Measurements from ENCODE around the gene SYCE1L. TPM values are rescaled to one million over a fixed set of nuclear protein-coding genes. Genes with fewer than 3 reads are reported as not detected.

SYCE1L gene
- total RNA-seq, 2 experiments from 2014 or later: 1.9 to 9.9 TPM

DNA sequence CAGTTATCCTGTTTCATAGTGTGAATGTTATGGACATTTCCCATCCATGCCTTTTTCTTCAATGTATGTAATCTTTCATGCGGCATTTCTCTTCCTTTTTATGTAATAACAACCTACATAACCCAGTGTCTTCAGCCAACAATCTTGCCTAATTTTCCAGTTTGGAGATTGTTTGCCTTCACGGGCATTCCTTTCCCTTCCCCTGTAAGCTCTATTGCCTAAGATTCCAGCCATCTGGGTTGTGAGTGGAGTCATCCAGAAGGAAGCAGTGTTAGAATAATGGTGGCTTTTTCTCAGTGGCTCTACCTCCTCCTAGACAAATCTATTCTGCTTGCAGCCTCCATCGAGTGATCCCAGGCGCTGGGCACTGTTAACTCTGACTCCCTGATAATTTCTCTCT, 22.3 kb downstream of the SYCE1L start:
- no peak for DNase-seq (ENCODE audit: low spot score)
- Histone ChIP-seq H4K20me1 (ENCODE audit: insufficient read depth, low read length) (no peaks in the 10 kb centered on the region), H3K36me3 (ENCODE audit: insufficient read depth, low read length) (no peaks in the 10 kb centered on the region), H3K4me2 (ENCODE audit: low read length) (no peak overlapping the region), H3K4me3 (ENCODE audit: low read depth, low read length, poor library complexity, severe bottlenecking) (no peak overlapping the region), H3K9me2 (ENCODE audit: insufficient read depth, low read length) (no peaks in the 10 kb centered on the region), H3K4me1 (ENCODE audit: insufficient read depth, low read length, poor library complexity, severe bottlenecking) (no peaks in the 10 kb centered on the region), H3K9me3 (ENCODE audit: low read length) (no peaks in the 10 kb centered on the region), H3K27ac (ENCODE audit: low read depth, low read length, poor library complexity, severe bottlenecking) (no peak overlapping the region), H3K79me2 (ENCODE audit: insufficient read depth, low read depth, low read length) (no peaks in the 10 kb centered on the region), H2AFZ (ENCODE audit: low read length) (no peak overlapping the region)
- intact Hi-C loops (cut with micrococcal nuclease; ENCODE audit: unreplicated experiment): no loop called here
- no TSS peak for BruUV-seq (replicated peaks)
- TF ChIP-seq, protein P1, sequence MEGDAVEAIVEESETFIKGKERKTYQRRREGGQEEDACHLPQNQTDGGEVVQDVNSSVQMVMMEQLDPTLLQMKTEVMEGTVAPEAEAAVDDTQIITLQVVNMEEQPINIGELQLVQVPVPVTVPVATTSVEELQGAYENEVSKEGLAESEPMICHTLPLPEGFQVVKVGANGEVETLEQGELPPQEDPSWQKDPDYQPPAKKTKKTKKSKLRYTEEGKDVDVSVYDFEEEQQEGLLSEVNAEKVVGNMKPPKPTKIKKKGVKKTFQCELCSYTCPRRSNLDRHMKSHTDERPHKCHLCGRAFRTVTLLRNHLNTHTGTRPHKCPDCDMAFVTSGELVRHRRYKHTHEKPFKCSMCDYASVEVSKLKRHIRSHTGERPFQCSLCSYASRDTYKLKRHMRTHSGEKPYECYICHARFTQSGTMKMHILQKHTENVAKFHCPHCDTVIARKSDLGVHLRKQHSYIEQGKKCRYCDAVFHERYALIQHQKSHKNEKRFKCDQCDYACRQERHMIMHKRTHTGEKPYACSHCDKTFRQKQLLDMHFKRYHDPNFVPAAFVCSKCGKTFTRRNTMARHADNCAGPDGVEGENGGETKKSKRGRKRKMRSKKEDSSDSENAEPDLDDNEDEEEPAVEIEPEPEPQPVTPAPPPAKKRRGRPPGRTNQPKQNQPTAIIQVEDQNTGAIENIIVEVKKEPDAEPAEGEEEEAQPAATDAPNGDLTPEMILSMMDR (conservative IDR thresholded peaks at IDR 0.05; ENCODE audit: low read length): no peak
- no peak for TF ChIP-seq EZH2phosphoT487 (IDR thresholded peaks at IDR 0.05; ENCODE audit: borderline replicate concordance, low read depth, low read length)
- CTCF ChIA-PET (ENCODE audit: unreplicated experiment): no interaction called here
- POLR2A ChIA-PET: interaction anchor here (0.7 kb wide), 1 partner anchor 19 kb away, joined by 3 read pairs; no protein-coding TSS in a partner anchor

DNA sequence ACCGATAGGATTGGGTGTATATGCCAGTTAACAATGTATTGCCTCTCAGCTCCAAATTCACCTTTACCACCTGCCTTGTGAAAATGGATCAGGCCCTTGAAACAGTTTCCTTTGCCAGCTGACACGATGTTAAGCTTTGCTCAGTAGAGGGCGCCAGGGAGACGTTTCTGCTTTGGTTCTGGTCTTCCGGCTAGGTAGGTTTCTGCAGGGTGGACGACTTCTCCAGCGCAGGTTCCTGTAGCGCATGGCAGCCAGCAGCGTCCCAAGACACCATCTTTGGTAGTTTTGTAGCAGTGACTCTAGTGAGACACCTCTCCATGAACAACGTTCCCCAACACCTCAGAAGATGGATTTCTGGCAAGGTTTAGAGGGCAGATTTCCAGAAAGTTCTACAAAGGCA, 24.0 kb downstream of the SYCE1L start:
- no peak overlapping the region for H3K4me2 ChIP-seq (ENCODE audit: low read length)
- no TSS peak for BruUV-seq (replicated peaks)
- H4K20me1 ChIP-seq (ENCODE audit: insufficient read depth, low read length): no peaks in the 10 kb centered on the region
- ChIA-PET POLR2A (interaction anchor here (1.2 kb wide), 1 partner anchor 9 kb away, joined by 3 read pairs; no protein-coding TSS in a partner anchor), CTCF (ENCODE audit: unreplicated experiment) (no interaction called here)
- H3K27ac ChIP-seq (ENCODE audit: low read depth, low read length, poor library complexity, severe bottlenecking): no peak overlapping the region
- intact Hi-C loops (cut with micrococcal nuclease; ENCODE audit: unreplicated experiment): no loop called here
- peak; percentile 38 for DNase-seq (ENCODE audit: low spot score)
- H3K9me2 ChIP-seq (ENCODE audit: insufficient read depth, low read length): no peaks in the 10 kb centered on the region
- no peaks in the 10 kb centered on the region for H3K9me3 ChIP-seq (ENCODE audit: low read length)
- no peak for TF ChIP-seq EZH2phosphoT487 (IDR thresholded peaks at IDR 0.05; ENCODE audit: borderline replicate concordance, low read depth, low read length)
- TF ChIP-seq, protein P1 (conservative IDR thresholded peaks at IDR 0.05; ENCODE audit: low read length): peak; percentile 80
- no peaks in the 10 kb centered on the region for H3K4me1 ChIP-seq (ENCODE audit: insufficient read depth, low read length, poor library complexity, severe bottlenecking)
- H2AFZ ChIP-seq (ENCODE audit: low read length): no peak overlapping the region
- no peak overlapping the region for H3K4me3 ChIP-seq (ENCODE audit: low read depth, low read length, poor library complexity, severe bottlenecking)
- H3K79me2 ChIP-seq (ENCODE audit: insufficient read depth, low read depth, low read length): no peaks in the 10 kb centered on the region
- no peaks in the 10 kb centered on the region for H3K36me3 ChIP-seq (ENCODE audit: insufficient read depth, low read length)

DNA sequence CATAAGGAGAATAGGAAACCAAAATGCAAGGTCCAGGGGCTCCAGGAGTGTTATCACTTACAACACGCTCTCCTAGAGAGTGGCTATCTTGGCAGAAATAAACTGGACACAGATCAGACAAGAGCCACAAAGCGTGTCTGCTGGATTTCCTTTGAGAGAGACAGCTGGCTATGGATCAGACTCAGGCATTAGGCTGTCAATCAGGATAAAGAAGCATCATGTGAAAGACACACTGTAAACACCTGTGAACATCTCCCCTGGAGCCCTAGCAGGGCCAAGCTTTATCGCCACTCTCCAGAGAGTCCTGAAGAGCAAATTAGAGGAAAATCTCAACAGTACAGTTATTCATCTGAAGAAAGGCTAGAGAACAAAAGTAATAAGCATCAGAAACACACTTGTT, 26.0 kb downstream of the SYCE1L start:
- Histone ChIP-seq H3K4me1 (ENCODE audit: insufficient read depth, low read length, poor library complexity, severe bottlenecking) (no peaks in the 10 kb centered on the region), H4K20me1 (ENCODE audit: insufficient read depth, low read length) (no peaks in the 10 kb centered on the region), H3K27ac (ENCODE audit: low read depth, low read length, poor library complexity, severe bottlenecking) (no peak overlapping the region), H3K4me3 (ENCODE audit: low read depth, low read length, poor library complexity, severe bottlenecking) (no peak overlapping the region), H3K79me2 (ENCODE audit: insufficient read depth, low read depth, low read length) (no peaks in the 10 kb centered on the region), H3K36me3 (ENCODE audit: insufficient read depth, low read length) (no peaks in the 10 kb centered on the region), H3K4me2 (ENCODE audit: low read length) (no peak overlapping the region), H3K9me2 (ENCODE audit: insufficient read depth, low read length) (no peaks in the 10 kb centered on the region), H3K9me3 (ENCODE audit: low read length) (no peaks in the 10 kb centered on the region), H2AFZ (ENCODE audit: low read length) (no peak overlapping the region)
- no TSS peak for BruUV-seq (replicated peaks)
- ChIA-PET POLR2A (no interaction called here), CTCF (ENCODE audit: unreplicated experiment) (no interaction called here)
- TF ChIP-seq EZH2phosphoT487 (IDR thresholded peaks at IDR 0.05; ENCODE audit: borderline replicate concordance, low read depth, low read length): no peak
- TF ChIP-seq, protein P1 (conservative IDR thresholded peaks at IDR 0.05; ENCODE audit: low read length): no peak
- intact Hi-C loops (cut with micrococcal nuclease; ENCODE audit: unreplicated experiment): no loop called here
- no peak for DNase-seq (ENCODE audit: low spot score)
